Ovary (tissue), 9 donors: ENCODE data around the gene CDK5R2. TPM values are rescaled to one million over a fixed set of nuclear protein-coding genes. Genes with fewer than 3 reads are reported as not detected.

Experiments
- DNase-seq, 5 donors: peaks; one replicate each; pipeline ENCODE4 v3.0.0-alpha.2; 2019 to 2020
- H3K27ac ChIP-seq, 2 donors: fragments of 200-600 bp; one replicate each; pipeline versions ENCODE4 v1.5.1 to v1.8.0; 2019 to 2022
- H3K27me3 ChIP-seq: fragments of 200-600 bp; one replicate; pipeline ENCODE4 v1.8.0; 2022
- H3K36me3 ChIP-seq: fragments of 200-600 bp; sonication (generic); one replicate; pipeline ENCODE4 v1.5.1; 2019
- H3K4me1 ChIP-seq: one replicate; pipeline ENCODE4 v1.8.1; 2013; ENCODE audit warnings: mild to moderate bottlenecking, moderate library complexity; ENCODE audit not compliant: insufficient read depth
- H3K4me3 ChIP-seq: fragments of 200-600 bp; sonication (generic); one replicate; pipeline ENCODE4 v1.5.1; 2017
- H3K9me3 ChIP-seq, 2 donors: fragments of 200-600 bp in 1 of 2; sonication (generic) in 1 of 2; one replicate each; pipeline versions ENCODE4 v1.5.1 to v1.8.1; 2013 to 2019; ENCODE audit warnings: mild to moderate bottlenecking in 1 of 2, moderate library complexity in 1 of 2
- EP300 ChIP-seq: sonication (generic); formaldehyde crosslinking; IDR thresholded peaks from one replicate; pipeline ENCODE4 v1.6.1; 2017; ENCODE audit warnings: antibody characterized with exemption
- POLR2A ChIP-seq: fragments of 450-650 bp; IDR thresholded peaks from one replicate; pipeline ENCODE4 v1.6.1; 2017; ENCODE audit warnings: antibody characterized with exemption, mild to moderate bottlenecking, moderate library complexity
- WGBS, 3 donors: extraction: QIAGEN DNeasy Blood & Tissue Kit in 1 of 3; methylation state at CpG; one replicate each; pipeline versions ENCODE4 v1.1.5 to v1.1.7; 2013 to 2017; 5-methylcytosine and 5-hydroxymethylcytosine counted together
- intact Hi-C, 4 donors: fragments of 100-400 bp; cut with DNase I; formaldehyde crosslinking; loops; one replicate each; pipeline versions ENCODE4 v1.11.0 to v1.15.1; 2022 to 2023
- polyA plus RNA-seq, 2 donors: library from polyadenylated mRNA; stranded (reverse); fragments of 200-250 nt in 1 of 2; fragments of 350-450 nt in 1 of 2; fragmentation: Illumina TruSeq in 1 of 2; extraction: RNeasy Lipid Tissue Mini Kit (QIAGEN cat#74804) in 1 of 2; gene quantifications; one replicate each; pipeline ENCODE4 v1.2.3, GENCODE V29; 2013 to 2014
- total RNA-seq, 7 donors: library from RNA; depleted of rRNA in 2 of 7; stranded (reverse); fragments of >200 nt in 2 of 7; fragmentation: NEBNext Ultra II Directional in 3 of 7; extraction: Animal tissue kit (Norgen Biotek cat#: 25700) in 3 of 7; gene quantifications; one replicate each; pipeline versions ENCODE4 v1.1.0 to v1.2.4, GENCODE V29; 2016 to 2023
- TF ChIP-seq, protein P1 (sequence below), 3 donors: fragments of 450-650 bp in 2 of 3; fragments of 200-600 bp in 1 of 3; IDR thresholded peaks; one replicate each; pipeline versions ENCODE4 v1.5.1 to v1.8.0; 2016 to 2022; ENCODE audit warnings: antibody characterized with exemption in 3 of 3, mild to moderate bottlenecking in 1 of 3
- donor health status: DM: no; HTN: no; CAD: no; lungs with moderate emphysema.
- donor health status: DM: no; HTN: no; CAD: no.
- donor health status: Bipolar disorder and iron deficiency.
- donor health status: DM: yes; HTN: yes; CAD: no.
- donor health status: DM: no; HTN: no; CAD: no.
- donor health status: DM: yes; HTN: yes; CAD: no.

Gene CDK5R2
- total and polyA plus RNA-seq, 9 donors = not detected

DNA sequence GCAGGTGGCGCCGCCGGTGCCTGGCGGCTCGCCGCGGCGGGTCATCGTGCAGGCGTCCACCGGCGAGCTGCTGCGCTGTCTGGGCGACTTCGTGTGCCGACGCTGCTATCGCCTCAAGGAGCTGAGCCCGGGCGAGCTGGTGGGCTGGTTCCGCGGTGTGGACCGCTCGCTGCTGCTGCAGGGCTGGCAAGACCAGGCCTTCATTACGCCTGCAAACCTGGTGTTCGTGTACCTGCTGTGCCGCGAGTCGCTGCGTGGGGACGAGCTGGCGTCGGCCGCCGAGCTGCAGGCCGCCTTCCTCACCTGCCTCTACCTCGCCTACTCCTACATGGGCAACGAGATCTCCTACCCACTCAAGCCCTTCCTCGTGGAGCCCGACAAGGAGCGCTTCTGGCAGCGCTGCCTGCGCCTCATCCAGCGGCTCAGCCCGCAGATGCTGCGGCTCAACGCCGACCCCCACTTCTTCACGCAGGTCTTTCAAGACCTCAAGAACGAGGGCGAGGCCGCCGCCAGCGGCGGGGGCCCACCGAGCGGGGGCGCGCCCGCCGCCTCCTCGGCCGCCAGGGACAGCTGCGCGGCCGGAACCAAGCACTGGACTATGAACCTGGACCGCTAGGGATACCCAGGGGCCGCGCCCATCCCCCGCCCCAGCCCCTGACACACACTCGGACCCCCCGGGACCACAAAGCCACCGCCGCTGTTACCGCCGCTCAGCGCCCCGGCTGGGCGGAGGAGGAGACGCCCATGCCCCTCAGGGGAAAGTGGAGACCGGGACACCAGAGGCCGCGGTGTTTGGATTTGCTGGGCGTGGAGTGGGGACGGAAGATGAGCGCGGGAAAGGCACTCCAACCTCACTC, 1.1 kb downstream of the CDK5R2 start:
- intact Hi-C loops = no loop called here
- Histone ChIP-seq H3K4me3 (no peak overlapping the region), H3K27ac (no peak overlapping the region), H3K36me3 (no peaks in the 10 kb centered on the region), H3K4me1 (no peaks in the 10 kb centered on the region), H3K9me3 (peaks cover 0 to 7% of the 10 kb centered on the region in 2 donors), H3K27me3 (no peaks in the 10 kb centered on the region)
- no peak for DNase-seq
- WGBS, 3 donors = 1 to 3% (median 2%) methylated on average over 65 to 87 of the region's 87 CpGs
- TF ChIP-seq POLR2A (no peak), EP300 (no peak)
- TF ChIP-seq, protein P1, sequence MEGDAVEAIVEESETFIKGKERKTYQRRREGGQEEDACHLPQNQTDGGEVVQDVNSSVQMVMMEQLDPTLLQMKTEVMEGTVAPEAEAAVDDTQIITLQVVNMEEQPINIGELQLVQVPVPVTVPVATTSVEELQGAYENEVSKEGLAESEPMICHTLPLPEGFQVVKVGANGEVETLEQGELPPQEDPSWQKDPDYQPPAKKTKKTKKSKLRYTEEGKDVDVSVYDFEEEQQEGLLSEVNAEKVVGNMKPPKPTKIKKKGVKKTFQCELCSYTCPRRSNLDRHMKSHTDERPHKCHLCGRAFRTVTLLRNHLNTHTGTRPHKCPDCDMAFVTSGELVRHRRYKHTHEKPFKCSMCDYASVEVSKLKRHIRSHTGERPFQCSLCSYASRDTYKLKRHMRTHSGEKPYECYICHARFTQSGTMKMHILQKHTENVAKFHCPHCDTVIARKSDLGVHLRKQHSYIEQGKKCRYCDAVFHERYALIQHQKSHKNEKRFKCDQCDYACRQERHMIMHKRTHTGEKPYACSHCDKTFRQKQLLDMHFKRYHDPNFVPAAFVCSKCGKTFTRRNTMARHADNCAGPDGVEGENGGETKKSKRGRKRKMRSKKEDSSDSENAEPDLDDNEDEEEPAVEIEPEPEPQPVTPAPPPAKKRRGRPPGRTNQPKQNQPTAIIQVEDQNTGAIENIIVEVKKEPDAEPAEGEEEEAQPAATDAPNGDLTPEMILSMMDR (IDR thresholded peaks at IDR 0.05) = no peak

DNA sequence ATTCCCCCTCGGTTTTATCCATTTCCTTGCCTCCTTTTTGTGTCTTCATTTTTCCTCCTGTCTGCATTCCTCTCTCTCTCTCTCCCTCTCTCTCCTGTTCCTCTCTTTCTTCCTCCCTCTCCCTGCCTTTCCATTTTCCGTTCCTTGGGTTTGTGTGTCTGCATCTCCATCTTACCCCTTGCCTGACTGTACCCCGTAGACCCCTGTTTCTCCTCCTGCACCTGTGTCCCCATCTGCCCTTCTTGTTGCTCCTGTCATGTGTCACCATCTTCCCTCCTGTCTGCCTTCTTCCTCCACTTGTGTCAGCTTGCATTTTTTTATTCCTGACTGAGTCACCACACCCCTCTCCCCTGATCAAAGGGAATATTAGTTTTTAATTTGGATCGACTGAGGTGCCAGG, 1.8 kb downstream of the CDK5R2 start:
- intact Hi-C loops = no loop called here
- Histone ChIP-seq H3K9me3 (peaks cover 0 to 7% of the 10 kb centered on the region in 2 donors), H3K36me3 (no peaks in the 10 kb centered on the region), H3K4me3 (no peak overlapping the region), H3K27ac (no peak overlapping the region), H3K27me3 (no peaks in the 10 kb centered on the region), H3K4me1 (no peaks in the 10 kb centered on the region)
- 3 to 10% (median 5%) methylated on average over 4 of the region's 4 CpGs for WGBS, 3 donors
- DNase-seq = no peak
- TF ChIP-seq POLR2A (no peak), EP300 (no peak)
- TF ChIP-seq, protein P1 (IDR thresholded peaks at IDR 0.05) = no peak

DNA sequence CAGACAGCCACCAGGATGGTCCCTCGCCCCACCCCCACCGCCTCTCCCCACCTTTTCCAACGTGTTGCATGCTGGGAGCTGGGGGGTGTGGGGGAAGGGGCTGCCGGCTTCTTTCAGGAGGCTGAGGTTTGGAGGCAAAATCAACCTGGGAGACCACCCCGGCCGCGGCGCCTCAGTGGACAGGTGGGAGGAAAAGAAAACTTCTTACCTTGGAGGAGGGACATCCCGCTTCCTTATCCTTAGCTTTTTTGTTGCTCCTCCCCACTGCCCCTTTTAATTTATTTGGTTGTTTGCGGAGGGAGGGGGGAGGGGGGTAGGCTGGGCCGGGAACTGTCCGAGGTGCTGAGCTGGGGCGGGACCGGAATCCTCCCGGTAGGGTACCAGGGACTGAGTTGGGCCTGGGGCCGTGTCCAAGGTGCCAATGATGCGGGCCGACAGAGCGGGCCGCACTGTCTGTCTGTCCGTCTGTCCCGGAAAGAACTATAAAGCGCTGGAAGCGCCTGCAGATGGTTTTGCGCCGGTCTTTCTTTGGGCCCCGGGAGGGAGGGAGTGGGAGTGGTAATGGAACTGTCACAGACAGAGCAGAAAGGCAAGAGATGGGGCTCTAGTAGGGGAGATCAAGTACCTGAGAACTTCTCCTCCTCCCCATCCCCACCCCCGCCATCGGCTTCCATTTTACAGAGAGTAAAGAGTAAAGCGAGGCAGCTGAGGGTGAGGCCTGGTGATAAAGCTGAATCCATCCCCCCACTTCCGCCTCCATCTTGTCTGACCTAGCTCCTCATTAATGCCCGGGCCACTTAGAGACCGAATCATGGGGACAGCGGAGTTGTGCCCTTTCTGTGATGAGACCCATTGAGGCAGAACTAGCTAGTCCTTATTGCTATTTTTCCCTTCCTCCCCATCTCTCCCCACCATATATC, 2.4 kb downstream of the CDK5R2 start:
- no peaks in the 10 kb centered on the region for H3K27me3 ChIP-seq
- WGBS, 3 donors = 9 to 14% (median 13%) methylated on average over 34 of the region's 34 CpGs
- H3K9me3 ChIP-seq = peaks cover 0 to 7% of the 10 kb centered on the region in 2 donors
- TF ChIP-seq POLR2A = no peak
- TF ChIP-seq EP300 = no peak
- TF ChIP-seq, protein P1 (IDR thresholded peaks at IDR 0.05) = no peak
- no peaks in the 10 kb centered on the region for H3K36me3 ChIP-seq
- no peak overlapping the region for H3K4me3 ChIP-seq
- H3K4me1 ChIP-seq = no peaks in the 10 kb centered on the region
- H3K27ac ChIP-seq = no peak overlapping the region
- no peak for DNase-seq
- intact Hi-C loops = no loop called here

DNA sequence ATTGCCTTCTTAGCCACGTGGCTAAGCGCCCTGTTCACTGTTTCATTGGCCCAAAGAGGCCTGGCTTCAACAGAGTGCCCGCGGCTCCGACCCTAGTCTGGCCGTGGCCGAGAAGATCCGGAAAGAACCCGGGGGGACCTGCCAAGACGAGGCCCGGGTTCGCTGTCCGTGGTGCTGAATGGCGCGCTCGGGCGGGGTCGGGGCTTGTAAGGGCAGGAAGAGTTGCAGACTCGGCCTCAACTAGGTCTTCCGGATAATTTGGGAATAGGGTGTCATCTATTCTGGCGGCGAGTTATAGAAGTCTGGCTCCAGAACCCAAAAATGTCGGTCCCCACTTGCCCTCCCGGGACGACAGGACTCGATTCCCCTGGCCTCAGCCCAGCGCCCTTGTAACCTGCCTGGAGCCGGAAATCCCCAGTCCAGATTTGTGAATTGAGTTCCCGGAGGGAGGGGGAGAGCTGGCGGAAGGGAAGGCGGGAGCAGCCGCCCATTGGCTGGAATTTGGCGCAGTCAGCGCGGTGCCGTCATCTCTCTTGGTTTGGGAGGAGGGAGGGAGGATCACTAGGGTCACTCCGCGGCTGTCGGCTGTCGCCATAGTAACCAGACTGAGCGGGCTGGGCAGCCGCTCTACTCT, 3.5 kb downstream of the CDK5R2 start:
- peak; percentile 42 to 81 (median 68) for DNase-seq
- H3K27ac ChIP-seq = no peak overlapping the region
- H3K4me3 ChIP-seq = no peak overlapping the region

More for the DNA sequence above, 3.5 kb downstream of the CDK5R2 start:
- intact Hi-C loops = no loop called here
- peaks cover 0 to 7% of the 10 kb centered on the region in 2 donors for H3K9me3 ChIP-seq
- no peaks in the 10 kb centered on the region for H3K27me3 ChIP-seq
- TF ChIP-seq POLR2A = no peak
- TF ChIP-seq, protein P1 (IDR thresholded peaks at IDR 0.05) = no peak
- no peak for TF ChIP-seq EP300
- no peaks in the 10 kb centered on the region for H3K4me1 ChIP-seq
- 1 to 3% (median 1%) methylated on average over 42 of the region's 42 CpGs for WGBS, 3 donors
- no peaks in the 10 kb centered on the region for H3K36me3 ChIP-seq
